ENCODE results near the gene GBP4.
"Not testable (repeated sequence)": the region's sequence is repeated elsewhere in the genome, so short reads cannot be mapped to it uniquely, and the experiment has no call there.

The GBP4 gene

GRCh38 chr1:89198491-89199072 is at the start of gene GBP4:
GBP4 (minus strand) TSS chr1:89198942; CDS start chr1:89198834, 108 bp downstream.
- DNase-seq (ENCODE audit: low read depth in 2 of 3, low spot score in 1 of 3): peak; percentile 8 to 35 (median 30)

GRCh38 chr1:89243046-89243445 is 44.3 kb upstream of the GBP4 start:
- no peak for DNase-seq (ENCODE audit: low read depth in 2 of 3, low spot score in 1 of 3)

GRCh38 chr1:89221341-89221740 is 22.6 kb upstream of the GBP4 start:
- no peak for DNase-seq (ENCODE audit: low read depth in 2 of 3, low spot score in 1 of 3)

- DNase-seq (ENCODE audit: low read depth in 2 of 3, low spot score in 1 of 3): not testable (repeated sequence)
Measured at GRCh38 chr1:89219851-89220250, 21.1 kb upstream of the GBP4 start.

- DNase-seq (ENCODE audit: low read depth in 2 of 3, low spot score in 1 of 3): not testable (repeated sequence)
Measured at GRCh38 chr1:89218941-89219340, 20.2 kb upstream of the GBP4 start.

GRCh38 chr1:89213347-89213746 is 14.6 kb upstream of the GBP4 start:
- no peak for DNase-seq (ENCODE audit: low read depth in 2 of 3, low spot score in 1 of 3)

- no peak for DNase-seq (ENCODE audit: low read depth in 2 of 3, low spot score in 1 of 3)
Measured at GRCh38 chr1:89211035-89211634, 12.4 kb upstream of the GBP4 start.

- DNase-seq (ENCODE audit: low read depth in 2 of 3, low spot score in 1 of 3): no peak
Measured at GRCh38 chr1:89206373-89206772, 7.6 kb upstream of the GBP4 start.

GRCh38 chr1:89203166-89203565 is 4.4 kb upstream of the GBP4 start:
- DNase-seq (ENCODE audit: low read depth in 2 of 3, low spot score in 1 of 3): no peak

GRCh38 chr1:89201106-89201794 is 2.5 kb upstream of the GBP4 start:
- no peak for DNase-seq (ENCODE audit: low read depth in 2 of 3, low spot score in 1 of 3)

GRCh38 chr1:89200663-89201062 is 1.9 kb upstream of the GBP4 start:
- DNase-seq (ENCODE audit: low read depth in 2 of 3, low spot score in 1 of 3): no peak

GRCh38 chr1:89199525-89200031 is 836 bp upstream of the GBP4 start:
- no peak for DNase-seq (ENCODE audit: low read depth in 2 of 3, low spot score in 1 of 3)

GRCh38 chr1:89198081-89198480 is 661 bp downstream of the GBP4 start:
- DNase-seq (ENCODE audit: low read depth in 2 of 3, low spot score in 1 of 3): no peak

- DNase-seq (ENCODE audit: low read depth in 2 of 3, low spot score in 1 of 3): no peak
Measured at GRCh38 chr1:89195476-89195875, 3.3 kb downstream of the GBP4 start.

- no peak for DNase-seq (ENCODE audit: low read depth in 2 of 3, low spot score in 1 of 3)
Measured at GRCh38 chr1:89191314-89191713, 7.4 kb downstream of the GBP4 start.

- DNase-seq (ENCODE audit: low read depth in 2 of 3, low spot score in 1 of 3): no peak
Measured at GRCh38 chr1:89190017-89190416, 8.7 kb downstream of the GBP4 start.

GRCh38 chr1:89179343-89179742 is 19.4 kb downstream of the GBP4 start:
- no peak for DNase-seq (ENCODE audit: low read depth in 2 of 3, low spot score in 1 of 3)

GRCh38 chr1:89176971-89177370 is 21.8 kb downstream of the GBP4 start:
- DNase-seq (ENCODE audit: low read depth in 2 of 3, low spot score in 1 of 3): no peak

- DNase-seq (ENCODE audit: low read depth in 2 of 3, low spot score in 1 of 3): no peak
Measured at GRCh38 chr1:89175601-89176256, 23.0 kb downstream of the GBP4 start, which contains the start of gene GBP7. GBP7 (minus strand) TSS chr1:89176003; CDS start chr1:89171935, 4,068 bp downstream.

- DNase-seq (ENCODE audit: low read depth in 2 of 3, low spot score in 1 of 3): no peak
Measured at GRCh38 chr1:89174491-89174890, 24.3 kb downstream of the GBP4 start.

- DNase-seq (ENCODE audit: low read depth in 2 of 3, low spot score in 1 of 3): no peak
Measured at GRCh38 chr1:89172468-89173143, 26.1 kb downstream of the GBP4 start.

All from stimulated activated CD4-positive, alpha-beta T cell treated with anti-CD3 and anti-CD28 coated beads, Interleukin-12 subunit alpha, Interleukin-12 subunit beta, amount 100 ng/mL, for 48 hours (primary cell).